CD8-positive, alpha-beta memory T cell (primary cell): ENCODE data around the gene FANCC. TPM values are rescaled to one million over a fixed set of nuclear protein-coding genes. Genes with fewer than 3 reads are reported as not detected.

Source experiments
- CTCF ChIA-PET: fragments of 350-600 bp; sonication (Branson Sonifier 250); formaldehyde crosslinking; loops from one replicate; lab custom pipeline; 2021; ENCODE audit warnings: antibody characterized with exemption; lab: Charles Lee
- POLR2A ChIA-PET: fragments of 350-600 bp; sonication (Branson Sonifier 250); formaldehyde crosslinking; loops from one replicate; lab custom pipeline; 2021; ENCODE audit warnings: antibody characterized with exemption; lab: Charles Lee
- DNase-seq, 5 donors: peaks; one replicate each; pipeline versions ENCODE4 v3.0.0 to v3.0.0-alpha.2; 2020 to 2022; ENCODE audit warnings: mixed read lengths in 1 of 5
- H3K27ac ChIP-seq: one replicate; pipeline ENCODE4 v1.7.0; 2013; ENCODE audit warnings: low read depth, mild to moderate bottlenecking, low read length, moderate library complexity
- H3K27me3 ChIP-seq: 2 replicates; pipeline ENCODE4 v1.7.0; 2013; ENCODE audit warnings: low read length, mild to moderate bottlenecking; ENCODE audit not compliant: insufficient read depth, poor library complexity, severe bottlenecking
- H3K36me3 ChIP-seq: 2 replicates; pipeline ENCODE4 v1.7.0; 2013; ENCODE audit warnings: mild to moderate bottlenecking, low read length, moderate library complexity; ENCODE audit not compliant: insufficient read depth
- H3K4me1 ChIP-seq: 2 replicates; pipeline ENCODE4 v1.7.0; 2013; ENCODE audit warnings: mild to moderate bottlenecking, low read length, moderate library complexity; ENCODE audit not compliant: insufficient read depth
- H3K4me3 ChIP-seq: 2 replicates; pipeline ENCODE4 v1.7.0; 2013; ENCODE audit warnings: mild to moderate bottlenecking, low read length
- H3K9me3 ChIP-seq: 2 replicates; pipeline ENCODE4 v1.7.0; 2013; ENCODE audit warnings: mild to moderate bottlenecking, low read length
- H3K27ac Mint-ChIP-seq, 8 donors: one replicate each; pipeline ENCODE4 v1.8.0; 2020 to 2021; ENCODE audit warnings: mixed read lengths in 8 of 8, mild to moderate bottlenecking in 6 of 8, inconsistent platforms in 3 of 8, moderate library complexity in 3 of 8
- H3K27me3 Mint-ChIP-seq, 2 donors: one replicate each; pipeline ENCODE4 v1.8.0; 2020 to 2021; ENCODE audit warnings: mixed read lengths in 2 of 2, mild to moderate bottlenecking in 1 of 2, moderate library complexity in 1 of 2
- H3K36me3 Mint-ChIP-seq, 3 donors: one replicate each; pipeline ENCODE4 v1.8.0; 2020 to 2021; ENCODE audit warnings: mixed read lengths in 3 of 3, inconsistent platforms in 1 of 3, mild to moderate bottlenecking in 1 of 3
- H3K4me1 Mint-ChIP-seq, 3 donors: one replicate each; pipeline ENCODE4 v1.8.0; 2020 to 2021; ENCODE audit warnings: mixed read lengths in 3 of 3, inconsistent platforms in 1 of 3, mild to moderate bottlenecking in 1 of 3
- H3K4me3 Mint-ChIP-seq, 7 donors: one replicate each; pipeline ENCODE4 v1.8.0; 2020 to 2021; ENCODE audit warnings: mixed read lengths in 7 of 7, mild to moderate bottlenecking in 6 of 7, moderate library complexity in 4 of 7, inconsistent platforms in 2 of 7
- H3K9me3 Mint-ChIP-seq, 5 donors: one replicate each; pipeline ENCODE4 v1.8.0; 2020 to 2022; ENCODE audit warnings: mixed read lengths in 5 of 5, mild to moderate bottlenecking in 3 of 5, moderate library complexity in 2 of 5, inconsistent platforms in 1 of 5
- polyA plus RNA-seq: library from polyadenylated mRNA; unstranded; fragments of 300-500 nt; fragmentation: Illumina TruSeq; gene quantifications from one replicate; pipeline ENCODE4 v1.2.3, GENCODE V29; 2021
- total RNA-seq, 2 experiments: library from RNA; stranded (reverse); gene quantifications; one replicate each; pipeline ENCODE4 v1.2.3, GENCODE V29; 2021

FANCC gene
- total and polyA plus RNA-seq, 3 experiments from 2014 or later, result 2.7 to 18.5 (median 18.0) TPM

GRCh38 chr9:95060234-95060633 lies 257.3 kb downstream of the FANCC start:
- Mint-ChIP-seq H3K9me3 (no peaks in the 10 kb centered on the region), H3K36me3 (peaks cover 2 to 11% (median 3%) of the 10 kb centered on the region in 3 donors), H3K27ac (no peak overlapping the region), H3K27me3 (no peaks in the 10 kb centered on the region), H3K4me1 (peaks cover 0 to 2% (median 0%) of the 10 kb centered on the region in 3 donors), H3K4me3 (no peak overlapping the region)
- H3K27me3 ChIP-seq, result no peaks in the 10 kb centered on the region
- H3K36me3 ChIP-seq, result no peaks in the 10 kb centered on the region
- CTCF ChIA-PET, result no interaction called here
- POLR2A ChIA-PET, result no interaction called here
- H3K27ac ChIP-seq, result no peak overlapping the region
- H3K9me3 ChIP-seq, result no peaks in the 10 kb centered on the region
- H3K4me1 ChIP-seq, result no peaks in the 10 kb centered on the region
- DNase-seq, result no peak
- H3K4me3 ChIP-seq, result no peak overlapping the region

DNA sequence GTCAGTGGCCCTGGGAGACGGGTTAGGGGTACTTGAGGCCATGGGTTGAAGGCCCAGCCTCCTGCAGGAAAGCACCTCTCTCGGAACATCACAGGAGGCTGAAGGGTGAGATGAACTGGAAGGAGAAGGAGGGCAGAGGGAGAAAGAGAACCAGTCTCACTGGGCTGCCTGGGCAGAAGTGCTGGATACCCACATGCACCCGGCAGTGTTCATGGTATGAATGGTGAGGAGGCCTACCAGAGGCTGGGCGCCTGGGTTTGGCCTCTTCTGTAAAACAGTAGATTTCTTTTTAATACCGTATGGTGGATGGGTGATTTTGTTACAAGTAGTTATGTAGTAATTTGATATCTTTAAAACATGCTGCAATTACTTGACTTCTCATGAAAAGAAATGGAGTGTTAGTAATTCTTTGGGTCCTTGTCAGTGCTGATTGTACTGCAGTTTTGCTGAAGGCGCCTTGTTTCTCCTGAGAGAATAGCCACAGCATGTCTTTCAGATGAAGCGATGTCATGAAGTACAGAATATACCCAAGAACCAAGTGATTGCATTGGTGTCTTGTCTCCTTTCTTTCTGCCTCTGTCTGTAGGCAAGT lies 258.6 kb downstream of the FANCC start:
- ChIA-PET POLR2A (no interaction called here), CTCF (no interaction called here)
- Mint-ChIP-seq H3K4me3 (no peak overlapping the region), H3K27ac (no peak overlapping the region), H3K9me3 (no peaks in the 10 kb centered on the region), H3K36me3 (peaks cover 2 to 8% (median 3%) of the 10 kb centered on the region in 3 donors), H3K4me1 (peaks cover 0 to 2% (median 0%) of the 10 kb centered on the region in 3 donors), H3K27me3 (no peaks in the 10 kb centered on the region)
- H3K4me3 ChIP-seq, result no peak overlapping the region
- H3K4me1 ChIP-seq, result no peaks in the 10 kb centered on the region
- H3K27me3 ChIP-seq, result no peaks in the 10 kb centered on the region
- no peaks in the 10 kb centered on the region for H3K9me3 ChIP-seq
- DNase-seq, result no peak
- H3K36me3 ChIP-seq, result no peaks in the 10 kb centered on the region
- H3K27ac ChIP-seq, result no peak overlapping the region

GRCh38 chr9:95058121-95058785 lies 259.3 kb downstream of the FANCC start:
- H3K9me3 Mint-ChIP-seq, result no peaks in the 10 kb centered on the region
- ChIA-PET POLR2A (no interaction called here), CTCF (no interaction called here)
- H3K4me1 Mint-ChIP-seq, result peaks cover 0 to 2% (median 0%) of the 10 kb centered on the region in 3 donors
- no peaks in the 10 kb centered on the region for H3K27me3 Mint-ChIP-seq
- Histone ChIP-seq H3K4me1 (no peaks in the 10 kb centered on the region), H3K4me3 (no peak overlapping the region), H3K27me3 (no peaks in the 10 kb centered on the region), H3K9me3 (no peaks in the 10 kb centered on the region), H3K27ac (no peak overlapping the region), H3K36me3 (no peaks in the 10 kb centered on the region)
- no peak for DNase-seq
- no peak overlapping the region for H3K4me3 Mint-ChIP-seq
- no peak overlapping the region for H3K27ac Mint-ChIP-seq
- H3K36me3 Mint-ChIP-seq, result peaks cover under 1 to 2% (median 1%) of the 10 kb centered on the region in 3 donors

GRCh38 chr9:95057101-95057500 lies 260.4 kb downstream of the FANCC start:
- Histone ChIP-seq H3K4me1 (no peaks in the 10 kb centered on the region), H3K27ac (no peak overlapping the region), H3K36me3 (no peaks in the 10 kb centered on the region), H3K27me3 (no peaks in the 10 kb centered on the region), H3K4me3 (no peak overlapping the region), H3K9me3 (no peaks in the 10 kb centered on the region)
- peaks cover 0 to 4% (median 0%) of the 10 kb centered on the region in 3 donors for H3K36me3 Mint-ChIP-seq
- CTCF ChIA-PET, result no interaction called here
- POLR2A ChIA-PET, result no interaction called here
- DNase-seq, result no peak
- H3K4me3 Mint-ChIP-seq, result no peak overlapping the region
- no peaks in the 10 kb centered on the region for H3K9me3 Mint-ChIP-seq
- peaks cover 0 to 4% of the 10 kb centered on the region in 2 donors for H3K27me3 Mint-ChIP-seq
- peaks cover 0 to 2% (median 0%) of the 10 kb centered on the region in 3 donors for H3K4me1 Mint-ChIP-seq
- H3K27ac Mint-ChIP-seq, result no peak overlapping the region

DNA sequence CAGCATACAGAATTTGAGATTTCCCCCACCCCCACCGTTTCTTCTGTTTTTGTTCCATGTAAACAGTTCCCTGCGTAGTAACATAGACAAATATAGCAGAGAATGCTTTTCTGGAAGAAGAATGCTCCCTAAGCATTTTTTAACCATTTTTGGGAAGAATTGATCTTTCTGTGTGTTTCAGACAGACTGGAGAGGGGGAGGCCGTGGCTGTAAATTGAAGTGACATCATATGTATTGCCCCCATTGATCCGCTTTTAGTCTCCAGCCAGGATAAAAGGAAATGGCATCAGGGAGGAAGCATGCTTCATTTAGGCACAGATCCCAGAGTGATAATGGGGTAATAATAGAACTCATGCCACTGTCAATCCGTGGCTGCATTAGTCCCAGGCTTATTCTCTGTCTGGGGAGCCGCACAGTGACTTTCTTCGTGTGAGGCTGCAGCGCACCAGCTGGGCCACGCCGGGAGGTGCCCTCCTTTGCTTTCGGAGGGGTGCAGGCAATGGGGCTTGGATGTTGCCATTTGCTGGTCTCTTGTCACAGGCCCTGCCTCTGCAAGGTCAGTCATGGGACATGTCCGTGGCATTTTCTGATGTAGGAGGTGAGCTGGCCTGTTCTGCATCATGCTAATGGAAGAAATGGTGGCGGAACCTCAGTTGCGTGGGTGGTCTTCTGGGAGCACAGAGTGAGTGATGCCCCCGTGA lies 261.5 kb downstream of the FANCC start:
- H3K4me3 Mint-ChIP-seq, result no peak overlapping the region
- no peaks in the 10 kb centered on the region for H3K9me3 Mint-ChIP-seq
- Histone ChIP-seq H3K4me1 (no peaks in the 10 kb centered on the region), H3K27ac (no peak overlapping the region), H3K9me3 (no peaks in the 10 kb centered on the region), H3K4me3 (no peak overlapping the region), H3K27me3 (no peaks in the 10 kb centered on the region), H3K36me3 (no peaks in the 10 kb centered on the region)
- H3K27me3 Mint-ChIP-seq, result peaks cover 3 to 9% of the 10 kb centered on the region in 2 donors
- no peak overlapping the region for H3K27ac Mint-ChIP-seq
- no peaks in the 10 kb centered on the region for H3K4me1 Mint-ChIP-seq
- DNase-seq, result no peak
- ChIA-PET CTCF (no interaction called here), POLR2A (no interaction called here)
- peaks cover 0 to 2% (median 0%) of the 10 kb centered on the region in 3 donors for H3K36me3 Mint-ChIP-seq

- Histone ChIP-seq H3K4me1 (no peaks in the 10 kb centered on the region), H3K27ac (no peak overlapping the region), H3K27me3 (no peaks in the 10 kb centered on the region), H3K4me3 (no peak overlapping the region), H3K36me3 (no peaks in the 10 kb centered on the region), H3K9me3 (no peaks in the 10 kb centered on the region)
- Mint-ChIP-seq H3K27ac (no peak overlapping the region), H3K4me1 (no peaks in the 10 kb centered on the region), H3K9me3 (no peaks in the 10 kb centered on the region), H3K4me3 (no peak overlapping the region), H3K36me3 (peaks cover 0 to 2% (median 0%) of the 10 kb centered on the region in 3 donors), H3K27me3 (peaks cover 3 to 10% of the 10 kb centered on the region in 2 donors)
- POLR2A ChIA-PET, result no interaction called here
- CTCF ChIA-PET, result no interaction called here
- no peak for DNase-seq
These were observed 262.1 kb downstream of the FANCC start for GRCh38 chr9:95055334-95055850.

DNA sequence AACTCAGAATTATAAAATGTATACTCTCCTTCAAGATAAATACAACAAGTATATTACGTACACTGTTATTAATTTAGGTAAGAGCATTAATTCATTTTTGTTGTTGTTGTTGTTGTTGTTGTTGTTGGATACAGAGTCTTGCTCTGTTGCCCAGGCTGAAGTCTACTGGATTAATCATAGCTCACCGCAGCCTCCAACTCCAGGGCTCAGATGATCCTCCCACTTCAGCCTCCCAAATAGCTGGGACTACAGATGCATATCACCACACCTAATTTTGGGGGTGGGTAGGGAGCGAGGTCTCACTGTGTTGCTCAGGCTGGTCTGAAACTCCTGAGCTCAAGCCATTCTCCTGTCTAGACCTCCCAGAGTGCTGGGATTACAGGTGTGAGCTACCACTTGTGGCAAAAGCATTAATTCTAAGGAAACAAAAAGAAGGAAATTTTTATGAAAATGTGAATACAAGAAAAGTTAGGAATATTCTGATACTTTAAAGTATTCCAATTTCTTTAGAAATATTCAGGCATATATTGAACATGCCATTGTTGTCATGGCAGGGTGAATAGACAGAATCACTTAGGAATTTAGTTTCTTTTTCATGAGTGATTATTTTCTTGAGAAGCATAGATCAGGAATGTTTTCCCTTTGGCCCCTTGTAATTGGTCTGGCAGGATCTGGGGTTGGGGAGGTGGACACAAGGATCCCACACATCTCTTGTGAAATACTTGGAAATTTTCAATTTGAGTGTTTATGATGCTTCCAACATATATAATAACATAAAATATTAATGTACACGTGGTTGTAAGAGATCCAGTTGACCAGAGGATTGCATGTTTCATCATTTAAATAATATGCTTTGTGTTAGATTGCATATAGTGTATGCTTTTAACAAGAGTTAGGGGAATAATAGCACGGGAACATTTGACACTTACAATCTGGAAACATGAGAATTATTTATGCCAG lies 263.6 kb downstream of the FANCC start:
- CTCF ChIA-PET, result no interaction called here
- H3K9me3 ChIP-seq, result no peaks in the 10 kb centered on the region
- H3K36me3 Mint-ChIP-seq, result peaks cover 0 to 2% (median 0%) of the 10 kb centered on the region in 3 donors
- H3K27me3 ChIP-seq, result peaks cover 4% of the 10 kb centered on the region
- no peaks in the 10 kb centered on the region for H3K9me3 Mint-ChIP-seq
- no peak overlapping the region for H3K27ac ChIP-seq
- POLR2A ChIA-PET, result no interaction called here
- DNase-seq, result no peak
- H3K36me3 ChIP-seq, result no peaks in the 10 kb centered on the region
- no peak overlapping the region for H3K4me3 Mint-ChIP-seq
- peaks cover 2 to 4% (median 3%) of the 10 kb centered on the region in 3 donors for H3K4me1 Mint-ChIP-seq
- H3K4me3 ChIP-seq, result no peak overlapping the region
- H3K27me3 Mint-ChIP-seq, result peaks cover 13 to 14% of the 10 kb centered on the region in 2 donors
- H3K4me1 ChIP-seq, result peaks cover 3% of the 10 kb centered on the region
- no peak overlapping the region for H3K27ac Mint-ChIP-seq
